Mesodermal cell (in vitro differentiated cells): Measurements from ENCODE around the gene AP1M1.

Experiments used
- H3K27ac ChIP-seq: 2 replicates; pipeline ENCODE4 v1.7.0; 2013; ENCODE audit warnings: mild to moderate bottlenecking, low read depth, low read length, moderate library complexity; ENCODE audit not compliant: severe bottlenecking
- H3K36me3 ChIP-seq: 2 replicates; pipeline ENCODE4 v1.7.1; 2013; ENCODE audit warnings: mild to moderate bottlenecking, low read length, moderate library complexity; ENCODE audit not compliant: control insufficient read depth, insufficient read depth
- H3K4me1 ChIP-seq: one replicate; pipeline ENCODE4 v1.7.1; 2013; ENCODE audit warnings: mild to moderate bottlenecking, low read length; ENCODE audit not compliant: insufficient read depth, control insufficient read depth, poor library complexity, severe bottlenecking
- H3K4me3 ChIP-seq: 2 replicates; pipeline ENCODE4 v1.7.0; 2013; ENCODE audit warnings: low read length, control low read depth, mild to moderate bottlenecking; ENCODE audit not compliant: insufficient read depth, poor library complexity, severe bottlenecking; ENCODE audit errors: extremely low read depth
- H3K9me3 ChIP-seq: 2 replicates; pipeline ENCODE4 v1.7.1; 2013; ENCODE audit warnings: mild to moderate bottlenecking, low read length, moderate library complexity; ENCODE audit not compliant: control insufficient read depth
- WGBS, 2 experiments: methylation state at CpG; one replicate each; pipeline ENCODE4 v1.1.5; 2013; ENCODE audit warnings: missing lambda C conversion rate in 2 of 2; ENCODE audit not compliant: insufficient coverage in 2 of 2; 5-methylcytosine and 5-hydroxymethylcytosine counted together

AP1M1 gene

GRCh38 chr19:16252459-16253205 is 54.9 kb downstream of the AP1M1 start:
- no peak overlapping the region for H3K4me3 ChIP-seq
- H3K9me3 ChIP-seq, result no peaks in the 10 kb centered on the region
- H3K4me1 ChIP-seq, result no peaks in the 10 kb centered on the region
- no peak overlapping the region for H3K27ac ChIP-seq
- 85 to 89% methylated on average over 17 to 18 of the region's 23 CpGs for WGBS, 2 experiments
- no peaks in the 10 kb centered on the region for H3K36me3 ChIP-seq

- Histone ChIP-seq H3K4me3 (no peak overlapping the region), H3K9me3 (no peaks in the 10 kb centered on the region), H3K4me1 (no peaks in the 10 kb centered on the region), H3K36me3 (no peaks in the 10 kb centered on the region), H3K27ac (no peak overlapping the region)
- 87 to 91% methylated on average over 5 of the region's 6 CpGs for WGBS, 2 experiments
Observed at GRCh38 chr19:16254851-16255408, 57.2 kb downstream of the AP1M1 start.

DNA sequence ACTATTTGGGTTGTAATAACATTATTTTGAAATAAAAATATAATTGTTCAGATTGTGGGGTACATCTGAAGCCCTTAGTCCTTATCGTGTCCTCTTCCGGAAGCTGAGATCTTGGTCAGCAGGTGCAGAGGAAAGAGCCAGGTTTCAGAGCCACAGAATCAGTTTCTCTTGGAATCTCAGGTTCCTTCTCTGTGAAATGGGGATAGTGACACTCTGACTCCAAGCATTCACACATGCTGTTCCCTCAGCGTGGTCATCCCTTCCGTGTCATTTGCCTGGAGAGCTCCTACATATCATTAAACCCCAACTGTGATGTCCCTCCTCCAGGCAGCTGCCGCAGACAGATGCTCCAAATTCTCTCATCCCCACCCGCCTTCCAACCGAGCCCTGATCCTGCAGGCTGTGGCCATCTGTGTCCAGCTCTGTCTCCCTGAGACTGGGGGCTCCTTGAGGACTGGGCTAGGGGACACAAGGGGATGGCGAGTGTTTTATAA is 59.8 kb downstream of the AP1M1 start:
- Histone ChIP-seq H3K4me3 (no peak overlapping the region), H3K9me3 (no peaks in the 10 kb centered on the region), H3K4me1 (no peaks in the 10 kb centered on the region), H3K36me3 (no peaks in the 10 kb centered on the region), H3K27ac (no peak overlapping the region)
- 78 to 90% methylated on average over 4 to 6 of the region's 8 CpGs for WGBS, 2 experiments

GRCh38 chr19:16258440-16258903 is 60.8 kb downstream of the AP1M1 start:
- no peaks in the 10 kb centered on the region for H3K4me1 ChIP-seq
- WGBS, 2 experiments, result 85 to 88% methylated on average over 18 of the region's 18 CpGs
- H3K4me3 ChIP-seq, result no peak overlapping the region
- H3K9me3 ChIP-seq, result no peaks in the 10 kb centered on the region
- H3K27ac ChIP-seq, result no peak overlapping the region
- H3K36me3 ChIP-seq, result no peaks in the 10 kb centered on the region

GRCh38 chr19:16259385-16260159 is 61.9 kb downstream of the AP1M1 start:
- Histone ChIP-seq H3K4me1 (no peaks in the 10 kb centered on the region), H3K36me3 (no peaks in the 10 kb centered on the region), H3K27ac (no peak overlapping the region), H3K4me3 (no peak overlapping the region), H3K9me3 (no peaks in the 10 kb centered on the region)
- WGBS, 2 experiments, result 82 to 89% methylated on average over 19 to 20 of the region's 22 CpGs

DNA sequence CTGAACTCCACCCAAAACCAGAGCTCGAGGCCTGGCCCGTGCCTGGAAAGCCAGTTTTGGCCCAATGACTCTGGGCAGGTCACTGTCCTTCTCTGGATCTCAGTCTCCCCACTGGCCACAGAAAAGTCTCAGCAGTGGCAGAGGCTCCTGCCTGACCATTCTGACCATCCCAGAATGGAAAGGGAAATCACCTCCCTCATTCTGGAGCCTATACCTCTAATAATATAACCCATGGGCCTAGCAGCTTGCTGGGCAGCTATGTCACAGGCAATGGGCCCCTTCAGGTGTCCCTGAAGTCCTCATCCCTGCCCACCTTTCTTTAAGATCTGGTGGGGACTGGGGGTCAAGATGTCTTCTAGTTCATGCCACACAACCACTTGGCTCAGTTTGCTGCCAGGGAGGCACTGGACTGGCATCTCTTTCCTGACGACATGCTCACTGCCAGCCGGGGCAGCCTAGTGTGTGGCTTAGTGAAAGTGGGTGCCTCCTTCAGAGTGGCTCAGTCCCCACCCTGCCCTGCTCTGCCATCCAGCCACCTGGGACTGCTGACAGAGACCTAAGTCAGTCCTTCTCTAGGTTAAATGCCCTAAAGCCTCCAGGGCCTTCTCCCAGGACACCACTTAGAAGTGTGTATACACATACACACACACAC is 62.6 kb downstream of the AP1M1 start:
- H3K9me3 ChIP-seq, result no peaks in the 10 kb centered on the region
- H3K4me1 ChIP-seq, result no peaks in the 10 kb centered on the region
- H3K4me3 ChIP-seq, result no peak overlapping the region
- H3K27ac ChIP-seq, result no peak overlapping the region
- H3K36me3 ChIP-seq, result no peaks in the 10 kb centered on the region
- WGBS, 2 experiments, result 93 to 100% methylated on average over 3 to 4 of the region's 4 CpGs

DNA sequence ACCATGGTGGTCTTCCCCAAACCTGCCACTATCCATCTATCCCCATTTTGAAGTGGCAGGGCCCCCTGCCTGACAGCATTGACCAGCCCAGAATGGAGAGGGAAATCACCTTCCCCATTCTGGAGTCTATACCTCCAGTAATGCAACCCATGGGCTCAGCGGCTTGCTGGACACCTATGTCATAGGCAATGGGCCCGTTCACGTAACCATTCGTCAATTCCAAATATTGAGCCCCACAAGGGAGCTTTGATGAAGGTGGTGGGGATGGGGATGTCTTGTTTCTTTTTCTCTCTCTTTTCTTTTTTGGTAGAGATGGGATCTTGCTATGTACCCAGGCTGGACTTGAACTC is 63.1 kb downstream of the AP1M1 start:
- no peaks in the 10 kb centered on the region for H3K9me3 ChIP-seq
- no peaks in the 10 kb centered on the region for H3K4me1 ChIP-seq
- H3K4me3 ChIP-seq, result no peak overlapping the region
- H3K36me3 ChIP-seq, result no peaks in the 10 kb centered on the region
- H3K27ac ChIP-seq, result no peak overlapping the region
- WGBS, 2 experiments, result 94 to 100% methylated on average over 1 to 3 of the region's 4 CpGs

- H3K4me3 ChIP-seq, result no peak overlapping the region
- WGBS, 2 experiments, result 83 to 90% methylated on average over 16 to 17 of the region's 18 CpGs
- H3K4me1 ChIP-seq, result no peaks in the 10 kb centered on the region
- H3K9me3 ChIP-seq, result no peaks in the 10 kb centered on the region
- no peaks in the 10 kb centered on the region for H3K36me3 ChIP-seq
- no peak overlapping the region for H3K27ac ChIP-seq
Observed at GRCh38 chr19:16261584-16262368, 64.1 kb downstream of the AP1M1 start.

GRCh38 chr19:16262618-16263017 is 64.9 kb downstream of the AP1M1 start:
- H3K27ac ChIP-seq, result peak overlapping the region; percentile 5
- H3K4me3 ChIP-seq, result no peak overlapping the region
- 83 to 91% methylated on average over 7 to 8 of the region's 8 CpGs for WGBS, 2 experiments
- H3K36me3 ChIP-seq, result no peaks in the 10 kb centered on the region
- no peaks in the 10 kb centered on the region for H3K9me3 ChIP-seq
- no peaks in the 10 kb centered on the region for H3K4me1 ChIP-seq
